LNCaP clone FGC (cell line): ENCODE results near the gene FZD10.
A peak's percentile ranks its signal among the peaks of the same experiment; 100 is the strongest.

Experiments used
- DNase-seq: peaks from one replicate; pipeline ENCODE4 v3.0.0-alpha.2; 2011; ENCODE audit warnings: low read depth
- H3K4me3 ChIP-seq: 2 replicates; pipeline ENCODE4 v1.5.1; 2011; ENCODE audit warnings: mild to moderate bottlenecking, low read depth, low read length, control low read depth
- TF ChIP-seq, protein P1 (sequence below): IDR thresholded peaks from 2 replicates; pipeline ENCODE4 v1.5.1; 2012; ENCODE audit warnings: mild to moderate bottlenecking; ENCODE audit not compliant: control insufficient read depth, insufficient read depth; ENCODE audit errors: extremely low read depth

The FZD10 gene

DNA sequence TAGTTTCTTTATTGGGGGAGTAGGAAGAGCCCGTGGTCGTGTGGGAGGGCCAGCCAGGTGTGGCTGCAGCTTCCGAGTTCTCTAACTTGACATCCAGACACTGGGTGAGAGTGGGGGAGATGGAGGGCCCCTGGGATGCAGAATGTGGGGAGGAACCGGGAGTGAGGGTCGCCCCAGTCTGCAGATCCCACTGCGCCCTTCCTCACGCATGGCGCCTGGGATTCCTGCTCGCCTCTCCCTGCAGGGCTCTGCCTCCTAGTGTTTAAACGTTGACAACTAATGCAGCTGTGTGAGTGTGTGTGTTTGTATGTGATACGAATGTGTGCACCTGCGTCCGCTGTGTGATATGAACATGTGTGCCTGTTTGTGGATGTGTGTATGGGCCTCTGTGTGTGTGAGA is 34.6 kb downstream of the FZD10 start:
- DNase-seq = no peak
- TF ChIP-seq, protein P1, sequence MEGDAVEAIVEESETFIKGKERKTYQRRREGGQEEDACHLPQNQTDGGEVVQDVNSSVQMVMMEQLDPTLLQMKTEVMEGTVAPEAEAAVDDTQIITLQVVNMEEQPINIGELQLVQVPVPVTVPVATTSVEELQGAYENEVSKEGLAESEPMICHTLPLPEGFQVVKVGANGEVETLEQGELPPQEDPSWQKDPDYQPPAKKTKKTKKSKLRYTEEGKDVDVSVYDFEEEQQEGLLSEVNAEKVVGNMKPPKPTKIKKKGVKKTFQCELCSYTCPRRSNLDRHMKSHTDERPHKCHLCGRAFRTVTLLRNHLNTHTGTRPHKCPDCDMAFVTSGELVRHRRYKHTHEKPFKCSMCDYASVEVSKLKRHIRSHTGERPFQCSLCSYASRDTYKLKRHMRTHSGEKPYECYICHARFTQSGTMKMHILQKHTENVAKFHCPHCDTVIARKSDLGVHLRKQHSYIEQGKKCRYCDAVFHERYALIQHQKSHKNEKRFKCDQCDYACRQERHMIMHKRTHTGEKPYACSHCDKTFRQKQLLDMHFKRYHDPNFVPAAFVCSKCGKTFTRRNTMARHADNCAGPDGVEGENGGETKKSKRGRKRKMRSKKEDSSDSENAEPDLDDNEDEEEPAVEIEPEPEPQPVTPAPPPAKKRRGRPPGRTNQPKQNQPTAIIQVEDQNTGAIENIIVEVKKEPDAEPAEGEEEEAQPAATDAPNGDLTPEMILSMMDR = 0 out of 2 replicates have a peak, but pooled peaks have one; percentile 12
- no peak overlapping the region for H3K4me3 ChIP-seq

DNA sequence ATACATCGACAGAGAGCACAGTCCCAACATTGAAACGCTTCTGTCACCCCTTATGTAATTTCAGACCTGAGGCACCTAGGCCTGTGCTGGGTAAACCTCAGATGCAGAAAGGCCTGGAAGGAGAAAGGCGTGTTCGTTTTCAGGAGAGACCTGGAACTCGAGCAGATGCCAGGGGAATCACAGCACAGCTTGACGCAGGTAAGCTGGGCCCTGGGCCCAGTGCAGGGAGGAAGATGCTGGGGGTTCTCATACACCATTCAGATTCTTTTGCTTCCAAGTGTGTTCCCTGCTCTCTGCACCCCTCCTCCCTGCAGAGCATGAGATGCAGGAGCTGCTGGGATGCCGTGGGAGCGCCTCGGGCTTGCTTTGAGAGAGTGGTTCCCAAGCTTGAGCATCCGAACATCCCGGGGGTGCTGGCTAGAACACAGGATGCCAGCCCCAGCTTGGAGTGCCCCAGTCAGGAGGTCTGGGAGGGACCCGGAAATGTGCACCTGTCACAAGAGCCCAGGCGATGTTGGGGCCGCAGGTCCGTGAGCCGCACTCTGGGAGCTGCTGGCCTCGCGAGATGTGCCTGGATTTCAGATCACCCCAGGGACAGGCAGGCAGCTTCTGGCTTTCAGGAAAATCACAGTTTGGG is 35.9 kb downstream of the FZD10 start:
- TF ChIP-seq, protein P1 = no peak
- no peak overlapping the region for H3K4me3 ChIP-seq
- no peak for DNase-seq

DNA sequence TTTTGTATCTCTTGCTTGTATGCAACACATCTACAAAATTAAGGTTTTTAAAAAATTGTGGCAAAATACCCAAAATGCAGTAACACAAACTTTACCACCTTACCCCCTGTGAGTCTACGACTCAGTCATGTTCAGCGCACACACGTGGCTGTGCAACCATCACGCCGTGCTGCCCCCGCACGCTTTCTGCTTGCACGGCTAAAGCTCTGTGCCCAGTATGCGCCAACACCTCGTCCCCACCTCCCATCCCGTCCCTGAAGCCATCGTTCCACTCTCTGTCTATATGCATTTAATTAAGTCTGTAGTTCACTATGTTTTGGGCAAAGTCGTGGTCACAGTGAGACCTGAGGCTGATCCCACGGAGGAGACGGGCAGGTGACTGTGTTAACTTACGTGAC is 36.4 kb downstream of the FZD10 start:
- no peak for DNase-seq
- H3K4me3 ChIP-seq = no peak overlapping the region
- TF ChIP-seq, protein P1 = no peak

DNA sequence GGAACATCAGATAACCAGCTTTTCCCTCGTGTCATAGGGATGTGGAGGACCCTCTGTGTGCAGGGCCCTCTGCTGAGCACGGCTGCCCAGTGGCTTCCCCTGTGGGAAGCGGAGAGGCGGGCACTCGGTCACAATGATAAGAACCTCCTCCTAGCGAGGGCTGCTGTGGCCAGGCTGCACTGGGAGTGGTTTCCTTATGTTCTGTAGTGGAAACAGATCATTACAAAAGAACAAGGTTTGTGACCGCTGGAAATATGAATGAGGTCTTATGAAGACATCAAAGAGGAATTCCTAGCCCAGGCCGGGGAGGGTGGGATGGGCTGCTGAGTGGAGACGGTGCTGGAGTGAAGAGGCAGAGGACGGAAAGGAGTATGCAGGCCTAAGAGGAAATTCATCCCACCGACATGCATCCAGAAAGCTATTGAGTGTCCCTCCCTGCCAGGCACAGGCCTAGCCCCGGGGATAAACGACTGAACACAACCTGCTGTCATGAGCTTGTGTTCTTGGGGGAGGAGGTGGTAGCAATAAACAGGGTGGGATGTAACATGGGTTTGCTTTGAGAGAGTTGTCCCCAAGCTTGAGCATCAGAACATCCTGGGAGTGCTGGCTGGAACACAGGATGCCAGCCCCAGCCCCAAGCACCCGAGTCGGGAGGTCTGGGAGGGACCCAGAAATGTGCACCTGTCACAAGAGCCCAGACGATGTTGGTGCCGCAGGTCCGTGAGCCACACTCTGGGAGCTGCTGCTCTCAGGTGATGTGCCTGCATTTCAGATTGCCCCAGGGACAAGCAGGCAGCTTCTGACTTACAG is 37.5 kb downstream of the FZD10 start:
- no peak for DNase-seq
- no peak overlapping the region for H3K4me3 ChIP-seq
- TF ChIP-seq, protein P1 = no peak

DNA sequence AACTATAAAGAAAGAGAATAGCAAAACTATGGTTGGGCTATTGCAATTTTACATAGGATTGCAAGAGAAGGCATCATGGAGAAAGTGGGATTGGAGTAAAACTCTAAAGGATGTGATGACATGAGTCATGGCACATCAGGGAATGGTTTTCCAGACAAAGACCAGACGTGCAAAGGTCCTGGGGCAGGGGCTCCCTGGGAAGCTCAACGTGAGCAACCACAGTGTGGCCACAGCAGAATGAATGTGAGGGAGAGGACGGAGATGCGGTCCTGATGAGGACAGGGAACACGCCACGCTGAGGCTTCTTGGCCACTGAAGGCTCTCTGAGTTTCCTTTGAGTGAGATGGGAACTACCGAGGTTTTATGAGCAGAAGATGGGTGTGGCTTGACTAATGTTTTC is 38.2 kb downstream of the FZD10 start:
- TF ChIP-seq, protein P1 = no peak
- no peak for DNase-seq
- H3K4me3 ChIP-seq = no peak overlapping the region

DNA sequence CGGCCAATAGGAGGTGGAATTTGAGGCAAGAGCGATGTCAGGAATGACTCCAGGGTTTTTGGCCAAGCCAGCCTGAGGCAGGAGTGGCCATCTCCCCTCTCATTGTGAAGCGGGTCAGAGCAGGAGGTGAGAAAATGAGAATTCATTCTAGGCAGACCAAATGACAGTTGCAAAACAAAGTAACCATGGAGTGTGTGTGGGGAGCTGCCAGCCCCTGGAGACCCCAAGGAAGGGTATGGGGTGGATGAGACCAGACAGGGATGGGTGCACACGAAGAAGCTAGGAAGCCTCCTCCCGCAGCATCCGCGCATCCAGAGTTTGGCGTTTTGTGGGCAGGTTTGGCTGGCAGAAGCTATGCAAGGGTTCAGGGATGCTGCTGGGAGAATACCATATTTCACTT is 38.8 kb downstream of the FZD10 start:
- no peak for DNase-seq
- H3K4me3 ChIP-seq = no peak overlapping the region
- TF ChIP-seq, protein P1 = no peak

DNA sequence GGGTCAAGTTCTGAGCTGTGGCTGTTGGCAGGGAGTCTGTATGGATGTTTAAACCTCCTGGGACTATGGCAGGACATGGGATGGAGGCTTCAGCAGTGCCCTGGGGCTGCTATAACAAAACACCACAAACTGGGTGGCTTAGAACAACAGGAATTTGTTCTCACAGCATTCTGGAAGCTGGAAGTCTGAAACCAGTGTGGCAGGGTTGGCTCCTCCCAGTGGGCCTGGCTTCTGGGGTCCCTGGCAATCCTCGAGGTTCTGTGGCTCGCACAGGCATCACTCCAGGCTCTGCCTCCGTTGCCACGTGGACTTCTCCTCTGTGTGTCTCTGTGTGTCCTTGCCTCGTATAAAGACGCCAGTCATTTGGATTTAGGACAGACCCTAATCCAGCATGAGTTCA is 39.9 kb downstream of the FZD10 start:
- no peak overlapping the region for H3K4me3 ChIP-seq
- no peak for DNase-seq
- TF ChIP-seq, protein P1 = no peak
